Left lung (tissue), 10 donors: ENCODE data around the gene LRRC26. TPM values are rescaled to one million over a fixed set of nuclear protein-coding genes. Genes with fewer than 3 reads are reported as not detected.

Experiments used
- ATAC-seq: fragments of 200-7000 bp; cut with Tn5 transposase; one replicate; pipeline ENCODE4 v1.9.1; 2020; ENCODE audit warnings: moderate library complexity
- DNase-seq, 4 donors: peaks; one replicate each; pipeline ENCODE4 v3.0.0-alpha.2; 2013 to 2020
- H3K27ac ChIP-seq, 2 donors: fragments of 200-600 bp; sonication (generic) in 1 of 2; one replicate each; pipeline versions ENCODE4 v1.5.0 to v1.8.0; 2020 to 2021
- H3K27me3 ChIP-seq, 2 donors: fragments of 200-600 bp; sonication (generic) in 1 of 2; one replicate each; pipeline versions ENCODE4 v1.5.0 to v1.8.0; 2020 to 2021
- H3K36me3 ChIP-seq, 2 donors: fragments of 200-600 bp; sonication (generic) in 1 of 2; one replicate each; pipeline versions ENCODE4 v1.5.0 to v1.8.0; 2020 to 2021
- H3K4me1 ChIP-seq, 2 donors: fragments of 200-600 bp; one replicate each; pipeline ENCODE4 v1.8.0; 2021
- H3K4me3 ChIP-seq, 2 donors: fragments of 200-600 bp; sonication (generic) in 1 of 2; one replicate each; pipeline versions ENCODE4 v1.5.0 to v1.8.0; 2020 to 2021; ENCODE audit warnings: mild to moderate bottlenecking in 1 of 2
- H3K9me3 ChIP-seq, 2 donors: fragments of 200-600 bp; sonication (generic) in 1 of 2; one replicate each; pipeline versions ENCODE4 v1.5.0 to v1.8.0; 2020 to 2021
- intact Hi-C, 2 donors: fragments of 100-400 bp; cut with DNase I; formaldehyde crosslinking; loops; one replicate each; pipeline versions ENCODE4 v1.11.2 to v1.14.2; 2022
- polyA plus RNA-seq, 6 donors: library from polyadenylated mRNA; unstranded; fragments of 120-200 nt; gene quantifications; one replicate each; pipeline ENCODE4 v1.2.1, GENCODE V29; 2013; ENCODE audit not compliant: insufficient read length in 6 of 6
- total RNA-seq, 2 donors: library from RNA; stranded (reverse); fragmentation: NEBNext Ultra II Directional; extraction: Animal tissue kit (Norgen Biotek cat#: 25700); gene quantifications; one replicate each; pipeline ENCODE4 v1.2.1, GENCODE V29; 2021
- TF ChIP-seq, protein P1 (sequence below), 2 donors: fragments of 200-600 bp; sonication (generic) in 1 of 2; IDR thresholded peaks; one replicate each; pipeline versions ENCODE4 v1.5.0 to v1.8.0; 2021; ENCODE audit warnings: antibody characterized with exemption in 2 of 2
- donor health status: DM: no; HTN: yes; CAD: no.
- donor health status: DM: no; HTN: no; CAD: no.

The LRRC26 gene
- total and polyA plus RNA-seq, 8 donors: 0.23 to 0.63 (median 0.40) TPM; not detected in 4

DNA sequence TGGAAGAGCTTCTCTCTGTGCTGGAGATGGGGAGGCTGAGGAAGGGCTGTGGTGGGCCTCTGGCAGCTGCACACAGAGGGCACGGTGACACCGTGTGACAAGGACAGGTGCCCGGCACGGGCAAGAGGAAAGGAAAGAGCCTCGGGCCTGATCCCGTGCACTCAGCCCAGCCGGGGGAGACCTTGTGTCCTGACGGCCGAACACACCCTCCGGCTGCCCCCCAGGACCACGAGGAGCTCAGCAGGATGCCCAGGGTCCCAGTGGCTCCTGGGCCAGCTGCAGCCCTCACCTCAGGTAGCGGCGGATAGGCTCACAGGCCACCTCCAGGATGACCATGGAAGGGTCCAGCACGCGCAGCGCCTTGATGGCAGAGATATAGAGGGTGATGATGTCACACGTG lies 13.0 kb upstream of the LRRC26 start:
- ATAC-seq: no peak
- Histone ChIP-seq H3K27ac (no peak overlapping the region), H3K9me3 (no peaks in the 10 kb centered on the region), H3K36me3 (peaks cover 0 to 87% of the 10 kb centered on the region in 2 donors), H3K4me3 (no peak overlapping the region), H3K4me1 (peaks cover 12 to 27% of the 10 kb centered on the region in 2 donors), H3K27me3 (no peaks in the 10 kb centered on the region)
- DNase-seq: no peak
- intact Hi-C loops: no loop called here
- TF ChIP-seq, protein P1, sequence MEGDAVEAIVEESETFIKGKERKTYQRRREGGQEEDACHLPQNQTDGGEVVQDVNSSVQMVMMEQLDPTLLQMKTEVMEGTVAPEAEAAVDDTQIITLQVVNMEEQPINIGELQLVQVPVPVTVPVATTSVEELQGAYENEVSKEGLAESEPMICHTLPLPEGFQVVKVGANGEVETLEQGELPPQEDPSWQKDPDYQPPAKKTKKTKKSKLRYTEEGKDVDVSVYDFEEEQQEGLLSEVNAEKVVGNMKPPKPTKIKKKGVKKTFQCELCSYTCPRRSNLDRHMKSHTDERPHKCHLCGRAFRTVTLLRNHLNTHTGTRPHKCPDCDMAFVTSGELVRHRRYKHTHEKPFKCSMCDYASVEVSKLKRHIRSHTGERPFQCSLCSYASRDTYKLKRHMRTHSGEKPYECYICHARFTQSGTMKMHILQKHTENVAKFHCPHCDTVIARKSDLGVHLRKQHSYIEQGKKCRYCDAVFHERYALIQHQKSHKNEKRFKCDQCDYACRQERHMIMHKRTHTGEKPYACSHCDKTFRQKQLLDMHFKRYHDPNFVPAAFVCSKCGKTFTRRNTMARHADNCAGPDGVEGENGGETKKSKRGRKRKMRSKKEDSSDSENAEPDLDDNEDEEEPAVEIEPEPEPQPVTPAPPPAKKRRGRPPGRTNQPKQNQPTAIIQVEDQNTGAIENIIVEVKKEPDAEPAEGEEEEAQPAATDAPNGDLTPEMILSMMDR (IDR thresholded peaks at IDR 0.05): no peak

DNA sequence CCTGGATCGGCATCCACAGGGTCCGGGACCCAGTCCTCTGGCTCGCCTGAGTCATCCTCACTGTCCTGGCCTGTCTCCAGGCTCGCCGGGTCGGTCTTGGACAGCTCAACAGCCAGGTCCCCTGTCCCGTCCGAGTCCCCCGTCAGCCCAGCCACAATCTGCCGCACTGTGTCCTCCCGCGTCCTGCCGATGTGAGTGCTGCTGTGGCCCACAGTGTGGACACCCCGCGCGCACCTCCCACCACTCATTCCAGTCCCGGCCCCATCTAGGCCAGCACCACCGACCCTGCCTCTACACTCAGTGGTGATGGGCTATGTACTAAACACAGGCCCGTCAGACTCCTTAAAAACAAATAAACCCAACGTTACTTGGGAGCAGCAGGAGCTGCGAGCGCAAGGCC lies 11.8 kb upstream of the LRRC26 start:
- DNase-seq: no peak
- intact Hi-C loops: no loop called here

DNA sequence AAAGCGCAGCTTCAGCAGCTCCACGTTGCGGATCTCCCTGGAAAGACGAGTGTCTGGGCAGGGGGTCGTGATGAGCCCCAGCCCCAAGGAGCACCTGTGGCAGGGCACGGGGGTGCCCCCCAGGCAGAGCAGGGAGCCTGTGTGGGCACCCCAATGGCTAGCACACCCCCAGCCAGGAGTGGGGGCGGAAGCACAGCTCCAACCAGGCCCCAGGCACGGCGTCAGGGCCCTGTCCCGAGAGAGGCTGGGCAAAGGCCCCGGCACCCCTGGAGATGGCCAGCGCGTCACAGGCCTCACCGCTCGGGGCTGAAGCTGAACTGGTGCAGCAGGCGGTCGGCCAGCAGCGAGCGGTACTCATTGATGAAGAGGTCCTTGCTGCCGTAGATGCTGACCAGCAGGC lies 10.6 kb upstream of the LRRC26 start:
- no peak for ATAC-seq
- Histone ChIP-seq H3K36me3 (peaks cover 0 to 84% of the 10 kb centered on the region in 2 donors), H3K9me3 (no peaks in the 10 kb centered on the region), H3K27me3 (peaks cover 0 to 6% of the 10 kb centered on the region in 2 donors), H3K4me1 (peaks cover 0 to 6% of the 10 kb centered on the region in 2 donors), H3K27ac (no peak overlapping the region), H3K4me3 (no peak overlapping the region)
- intact Hi-C loops: no loop called here
- TF ChIP-seq, protein P1 (IDR thresholded peaks at IDR 0.05): no peak
- DNase-seq: no peak

More for the DNA sequence above, 11.8 kb upstream of the LRRC26 start:
- TF ChIP-seq, protein P1 (IDR thresholded peaks at IDR 0.05): no peak
- peaks cover under 1 to 16% of the 10 kb centered on the region in 2 donors for H3K4me1 ChIP-seq
- no peaks in the 10 kb centered on the region for H3K27me3 ChIP-seq
- no peaks in the 10 kb centered on the region for H3K9me3 ChIP-seq
- H3K36me3 ChIP-seq: peaks cover 0 to 92% of the 10 kb centered on the region in 2 donors
- H3K4me3 ChIP-seq: no peak overlapping the region
- no peak for ATAC-seq
- H3K27ac ChIP-seq: no peak overlapping the region

DNA sequence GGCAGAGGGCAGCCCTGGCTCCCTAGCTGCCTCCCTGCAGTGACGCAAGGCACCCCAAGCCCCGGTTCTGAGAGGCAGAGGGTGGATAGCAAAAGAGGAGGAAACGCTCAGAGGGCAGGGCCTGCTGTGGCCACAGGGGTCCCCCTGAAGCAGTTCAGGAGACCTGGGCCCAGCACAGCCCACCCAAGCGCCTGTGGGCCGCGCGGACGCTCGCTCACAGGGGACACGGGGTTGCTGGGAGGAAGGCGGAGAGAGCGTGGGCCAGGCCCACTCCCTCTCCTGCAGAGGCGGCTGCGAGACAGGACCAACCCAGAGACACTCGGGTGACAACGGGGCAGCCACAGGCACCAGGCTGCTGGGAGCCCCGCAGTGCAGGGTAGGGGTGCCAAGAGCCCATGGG lies 9.9 kb upstream of the LRRC26 start:
- no peak overlapping the region for H3K27ac ChIP-seq

DNA sequence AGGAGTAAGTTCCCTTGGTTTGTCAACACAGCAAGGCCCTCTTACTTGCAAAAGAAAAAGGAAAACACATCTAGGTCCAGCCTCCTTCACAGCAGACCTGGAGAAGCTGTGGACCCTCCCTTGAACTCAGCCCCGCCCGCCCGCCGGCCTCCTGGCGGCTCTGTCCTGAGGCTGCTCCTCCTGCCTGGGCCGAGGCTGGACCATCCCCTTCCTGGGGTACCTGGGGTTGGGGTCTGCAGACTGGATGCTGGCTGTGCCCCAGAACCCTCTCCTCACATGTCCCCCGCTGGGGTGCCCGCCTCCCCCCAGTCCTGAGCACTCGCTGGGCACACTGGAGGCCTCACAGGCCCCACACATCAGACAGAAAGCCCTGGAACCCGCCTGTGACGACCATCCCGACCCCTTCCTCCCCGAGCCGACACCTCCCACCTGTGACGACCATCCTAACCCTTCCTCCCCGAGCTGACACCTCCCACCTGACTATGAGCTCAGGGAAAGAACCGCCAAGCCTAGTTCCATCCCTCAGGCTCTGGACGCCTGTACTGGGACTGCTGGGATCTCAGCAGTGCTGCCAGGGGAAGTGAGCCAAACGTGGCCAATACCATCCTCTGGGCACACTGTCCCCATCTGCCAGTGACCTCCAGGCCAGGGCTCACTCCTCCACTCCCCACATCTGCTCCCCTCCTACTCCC lies 9.2 kb upstream of the LRRC26 start:
- TF ChIP-seq, protein P1 (IDR thresholded peaks at IDR 0.05): no peak
- ATAC-seq: no peak
- H3K4me1 ChIP-seq: peaks cover 0 to 6% of the 10 kb centered on the region in 2 donors
- no peak overlapping the region for H3K4me3 ChIP-seq
- intact Hi-C loops: no loop called here
- no peak overlapping the region for H3K27ac ChIP-seq
- H3K36me3 ChIP-seq: peaks cover 0 to 74% of the 10 kb centered on the region in 2 donors
- no peaks in the 10 kb centered on the region for H3K9me3 ChIP-seq
- H3K27me3 ChIP-seq: peaks cover 0 to 20% of the 10 kb centered on the region in 2 donors
- no peak for DNase-seq

More for the DNA sequence above, 9.9 kb upstream of the LRRC26 start:
- no peak for ATAC-seq
- Histone ChIP-seq H3K4me3 (no peak overlapping the region), H3K9me3 (no peaks in the 10 kb centered on the region), H3K36me3 (peaks cover 0 to 76% of the 10 kb centered on the region in 2 donors), H3K4me1 (peaks cover 0 to 6% of the 10 kb centered on the region in 2 donors), H3K27me3 (peaks cover 0 to 13% of the 10 kb centered on the region in 2 donors)
- no peak for DNase-seq
- intact Hi-C loops: no loop called here
- TF ChIP-seq, protein P1 (IDR thresholded peaks at IDR 0.05): no peak
